HG03095 (cell line): ENCODE results near the gene PARD3.

Experiments
- ATAC-seq: cut with Tn5 transposase; IDR thresholded peaks from one replicate; pipeline ENCODE4 v1.9.1; 2021; ENCODE audit warnings: moderate library complexity; ENCODE audit not compliant: unreplicated experiment

Gene PARD3

GRCh38 chr10:34244756-34245484, 570.2 kb downstream of the PARD3 start:
- no peak for ATAC-seq

GRCh38 chr10:34241226-34242000, 573.7 kb downstream of the PARD3 start:
- ATAC-seq = no peak

DNA sequence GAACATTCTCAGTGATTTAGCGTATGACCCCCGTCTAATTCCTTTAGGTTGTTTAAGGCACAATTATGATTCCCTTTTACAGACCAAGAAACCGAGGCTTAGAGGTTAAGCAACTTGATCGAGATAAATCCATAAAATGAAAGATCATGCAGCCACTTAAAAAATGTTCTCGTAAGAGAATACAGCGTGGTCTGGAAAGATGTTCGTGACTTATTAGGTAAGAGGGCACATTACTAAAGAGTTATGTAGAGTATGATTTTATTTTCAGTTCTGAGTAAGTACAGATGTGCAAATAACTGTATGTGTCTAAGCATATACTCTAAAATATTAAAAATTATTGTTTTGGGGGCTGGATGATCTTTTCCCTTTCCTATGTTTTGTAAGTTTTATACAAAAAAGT, 575.1 kb downstream of the PARD3 start:
- no peak for ATAC-seq

GRCh38 chr10:34237898-34238455, 577.1 kb downstream of the PARD3 start:
- ATAC-seq = no peak

- no peak for ATAC-seq
Measured at GRCh38 chr10:34236931-34237330, 578.2 kb downstream of the PARD3 start.

- no peak for ATAC-seq
Measured at GRCh38 chr10:34235164-34235832, 579.8 kb downstream of the PARD3 start.

DNA sequence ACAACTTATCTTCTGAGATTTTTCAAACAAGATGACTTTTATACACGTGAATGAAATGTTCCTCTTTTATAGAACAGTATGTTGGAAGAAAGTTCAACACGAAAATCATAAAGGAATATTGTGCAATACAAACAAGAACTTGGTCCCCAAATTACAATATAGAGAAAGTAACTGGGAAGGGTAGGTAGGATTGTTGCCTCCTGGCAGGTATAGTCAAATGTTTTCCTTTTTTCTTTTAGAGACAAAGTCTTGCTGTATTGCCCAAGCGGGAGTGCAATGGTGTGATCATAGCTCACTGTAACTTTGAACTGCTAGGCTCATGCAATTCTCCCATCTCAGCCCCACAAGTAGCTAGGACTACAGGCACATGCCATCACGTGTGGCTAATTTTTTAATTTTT, 582.6 kb downstream of the PARD3 start:
- ATAC-seq = no peak

- no peak for ATAC-seq
Measured at GRCh38 chr10:34231441-34232180, 583.5 kb downstream of the PARD3 start.

- no peak for ATAC-seq
Measured at GRCh38 chr10:34229917-34230316, 585.2 kb downstream of the PARD3 start.

DNA sequence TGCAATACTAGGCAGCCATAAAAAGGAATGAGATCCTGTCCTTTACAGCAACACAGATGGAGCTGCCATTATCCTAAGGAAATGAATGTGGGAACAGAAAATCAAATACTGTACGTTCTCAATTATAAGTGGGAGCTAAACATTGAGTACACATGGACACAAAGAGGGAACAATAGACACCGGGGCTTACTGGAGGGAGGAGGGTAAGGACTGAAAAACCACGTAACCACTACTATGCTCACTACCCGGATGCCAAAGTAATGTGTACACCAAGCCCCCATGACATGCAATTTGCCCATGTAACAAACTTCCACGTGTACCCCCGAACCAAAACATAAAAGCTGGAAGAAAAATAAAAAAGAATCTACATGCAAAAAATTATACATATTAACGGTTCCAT, 587.0 kb downstream of the PARD3 start:
- ATAC-seq = no peak

GRCh38 chr10:34224639-34225038, 590.5 kb downstream of the PARD3 start:
- ATAC-seq = no peak

GRCh38 chr10:34223658-34224057, 591.4 kb downstream of the PARD3 start:
- ATAC-seq = no peak

DNA sequence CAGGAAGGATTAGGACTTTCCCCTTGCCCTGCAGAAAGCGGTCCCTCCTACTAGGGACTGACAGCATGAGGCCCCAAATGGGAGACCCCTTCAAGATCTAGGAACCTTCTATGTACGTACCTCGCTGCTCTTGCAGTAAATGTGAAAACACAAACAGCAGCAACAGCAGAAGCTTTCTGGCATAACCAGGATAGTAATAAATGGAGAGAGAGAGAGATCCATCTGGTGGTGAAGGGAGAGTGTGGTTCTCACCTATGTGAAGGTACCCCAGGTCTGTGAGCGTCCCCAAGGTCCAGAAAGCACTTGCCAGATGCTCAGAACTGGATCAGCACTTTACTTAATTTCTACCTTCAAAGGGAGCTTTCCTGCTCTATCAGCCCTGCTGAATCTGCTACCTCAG, 592.7 kb downstream of the PARD3 start:
- ATAC-seq = no peak

DNA sequence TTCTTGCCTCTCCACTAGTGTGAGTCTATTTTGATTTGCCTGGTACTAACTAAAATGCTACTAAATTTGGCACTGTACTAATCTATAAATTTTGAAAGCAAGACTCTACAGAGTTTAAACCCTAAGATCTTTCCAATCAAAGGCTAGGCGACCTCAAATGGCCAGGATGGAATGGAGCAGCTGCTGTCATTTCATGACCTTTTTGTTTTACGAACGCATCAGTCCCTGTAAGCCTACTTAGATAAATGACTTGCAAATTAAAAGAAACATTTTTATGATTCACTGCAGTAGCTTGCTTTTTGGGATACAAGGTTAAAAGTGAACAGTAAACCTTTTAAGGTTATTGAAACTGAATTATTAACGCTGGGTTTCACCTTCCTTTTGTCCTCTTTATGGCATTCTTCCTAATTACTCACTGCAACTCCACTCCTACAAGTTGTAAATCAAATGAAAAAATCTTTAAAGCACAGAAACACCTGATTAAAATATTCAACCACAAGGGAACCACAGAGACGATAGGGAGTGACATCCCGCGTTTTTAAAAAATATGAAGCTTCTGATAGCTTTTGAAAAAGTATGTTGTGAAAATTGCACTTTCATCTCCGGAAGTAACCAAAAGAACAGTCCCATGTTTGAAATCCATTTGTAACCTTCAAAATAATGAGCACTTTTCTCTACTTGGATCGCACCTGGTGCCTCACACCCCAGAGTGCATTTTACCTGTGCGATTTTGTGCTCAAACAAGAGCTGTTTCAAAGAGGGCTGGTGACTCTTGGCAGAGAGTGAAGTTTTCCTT, 595.1 kb downstream of the PARD3 start:
- ATAC-seq = no peak

DNA sequence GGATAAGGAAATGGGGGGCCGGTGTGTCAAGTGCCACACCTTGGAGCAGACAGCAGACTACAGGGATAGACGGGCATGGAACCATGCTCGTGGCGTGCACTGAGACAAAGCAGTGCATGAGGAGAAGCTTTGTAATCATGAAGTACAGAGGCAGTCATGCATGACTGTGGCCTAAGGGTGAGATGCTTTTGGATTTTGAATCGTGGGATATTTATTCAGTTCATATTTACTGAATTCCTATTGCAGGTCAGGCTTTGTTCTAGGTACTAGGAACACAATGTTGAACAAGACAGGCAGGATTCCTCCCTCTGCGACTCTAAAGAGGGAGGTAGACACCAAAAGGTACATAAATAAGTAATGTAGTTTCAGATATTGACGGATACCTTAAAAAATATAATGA, 597.6 kb downstream of the PARD3 start:
- ATAC-seq = no peak

GRCh38 chr10:34216348-34216945, 598.6 kb downstream of the PARD3 start:
- no peak for ATAC-seq

- no peak for ATAC-seq
Measured at GRCh38 chr10:34213805-34214197, 601.3 kb downstream of the PARD3 start.

- ATAC-seq = no peak
Measured at GRCh38 chr10:34213193-34213804, 601.8 kb downstream of the PARD3 start.

GRCh38 chr10:34207343-34207742, 607.8 kb downstream of the PARD3 start:
- no peak for ATAC-seq
